Chondrocyte (in vitro differentiated cells): ENCODE results near the gene OR5C1. TPM values are rescaled to one million over a fixed set of nuclear protein-coding genes. Genes with fewer than 3 reads are reported as not detected.
"Not testable (repeated sequence)": the region's sequence is repeated elsewhere in the genome, so short reads cannot be mapped to it uniquely, and the experiment has no call there.

Experiments
- DNase-seq: peaks from one replicate; pipeline ENCODE4 v3.0.0; 2021; ENCODE audit warnings: mixed read lengths, low spot score
- H3K27ac Mint-ChIP-seq: one replicate; pipeline ENCODE4 v1.8.0; 2021; ENCODE audit warnings: mild to moderate bottlenecking, moderate library complexity, mixed read lengths; ENCODE audit not compliant: unreplicated experiment
- H3K27me3 Mint-ChIP-seq: 2 replicates; pipeline ENCODE4 v1.8.0; 2021; ENCODE audit warnings: low read depth, mixed read lengths
- H3K36me3 Mint-ChIP-seq: 2 replicates; pipeline ENCODE4 v1.8.0; 2021; ENCODE audit warnings: low read depth, mixed read lengths
- H3K4me1 Mint-ChIP-seq: 2 replicates; pipeline ENCODE4 v1.8.0; 2021; ENCODE audit warnings: low read depth, mild to moderate bottlenecking, mixed read lengths
- H3K4me3 Mint-ChIP-seq: one replicate; pipeline ENCODE4 v1.8.0; 2021; ENCODE audit warnings: mild to moderate bottlenecking, moderate library complexity, mixed read lengths; ENCODE audit not compliant: unreplicated experiment
- H3K9me3 Mint-ChIP-seq: 2 replicates; pipeline ENCODE4 v1.8.0; 2021; ENCODE audit warnings: low read depth, mixed read lengths
- CTCF ChIP-seq: fragments of 200-600 bp; sonication (generic); IDR thresholded peaks from 2 replicates; pipeline ENCODE4 v1.5.0; 2021; ENCODE audit warnings: antibody characterized with exemption, mild to moderate bottlenecking, moderate library complexity
- total RNA-seq: library from RNA; stranded (reverse); gene quantifications from 3 replicates; pipeline ENCODE4 v1.2.1, GENCODE V29; 2021

OR5C1 gene
- total RNA-seq, 1 donor from 2014 or later, result not detected

GRCh38 chr9:122822938-122823337, 34.2 kb downstream of the OR5C1 start:
- Mint-ChIP-seq H3K9me3 (no peaks in the 10 kb centered on the region), H3K27me3 (no peaks in the 10 kb centered on the region), H3K36me3 (peaks cover 16% of the 10 kb centered on the region), H3K27ac (no peak overlapping the region), H3K4me3 (no peak overlapping the region), H3K4me1 (peaks cover 39% of the 10 kb centered on the region)
- no peak for TF ChIP-seq CTCF
- DNase-seq, result no peak

- TF ChIP-seq CTCF, result no peak
- peak overlapping the region; percentile 98 for H3K27ac Mint-ChIP-seq
- H3K4me1 Mint-ChIP-seq, result peaks cover 26% of the 10 kb centered on the region
- DNase-seq, result no peak
- H3K27me3 Mint-ChIP-seq, result no peaks in the 10 kb centered on the region
- no peaks in the 10 kb centered on the region for H3K9me3 Mint-ChIP-seq
- H3K4me3 Mint-ChIP-seq, result peak overlapping the region; percentile 100
- peaks cover 6% of the 10 kb centered on the region for H3K36me3 Mint-ChIP-seq
Measured at GRCh38 chr9:122827761-122828093, 39.0 kb downstream of the OR5C1 start.

- DNase-seq, H3K9me3 Mint-ChIP-seq, H3K27me3 Mint-ChIP-seq, H3K36me3 Mint-ChIP-seq: not testable (repeated sequence)
- H3K27ac Mint-ChIP-seq, result peak overlapping the region; percentile 98
- H3K4me1 Mint-ChIP-seq, result peaks cover 26% of the 10 kb centered on the region
- H3K4me3 Mint-ChIP-seq, result peak overlapping the region; percentile 100
Measured at GRCh38 chr9:122828965-122829284, 40.2 kb downstream of the OR5C1 start.

GRCh38 chr9:122832194-122832593, 43.5 kb downstream of the OR5C1 start:
- Mint-ChIP-seq H3K27me3 (no peaks in the 10 kb centered on the region), H3K36me3 (peaks cover 2% of the 10 kb centered on the region), H3K4me3 (no peak overlapping the region), H3K27ac (peak overlapping the region; percentile 49), H3K9me3 (no peaks in the 10 kb centered on the region), H3K4me1 (peaks cover 6% of the 10 kb centered on the region)
- no peak for TF ChIP-seq CTCF
- DNase-seq, result no peak

- Mint-ChIP-seq H3K27me3 (no peaks in the 10 kb centered on the region), H3K9me3 (peaks cover 7% of the 10 kb centered on the region), H3K36me3 (no peaks in the 10 kb centered on the region), H3K4me3 (no peak overlapping the region), H3K27ac (peak overlapping the region; percentile 36), H3K4me1 (no peaks in the 10 kb centered on the region)
- TF ChIP-seq CTCF, result peak; percentile 17
- DNase-seq, result no peak
Measured at GRCh38 chr9:122835313-122835731, 46.6 kb downstream of the OR5C1 start.

GRCh38 chr9:122837266-122837850, 48.6 kb downstream of the OR5C1 start:
- Mint-ChIP-seq H3K36me3 (no peaks in the 10 kb centered on the region), H3K9me3 (peaks cover 7% of the 10 kb centered on the region), H3K4me1 (no peaks in the 10 kb centered on the region), H3K4me3 (no peak overlapping the region), H3K27me3 (no peaks in the 10 kb centered on the region), H3K27ac (no peak overlapping the region)
- no peak for DNase-seq
- no peak for TF ChIP-seq CTCF

- not testable (repeated sequence) for DNase-seq, H3K9me3 Mint-ChIP-seq, H3K4me3 Mint-ChIP-seq, H3K27ac Mint-ChIP-seq, H3K4me1 Mint-ChIP-seq, H3K27me3 Mint-ChIP-seq, H3K36me3 Mint-ChIP-seq
Measured at GRCh38 chr9:122838441-122838840, 49.7 kb downstream of the OR5C1 start.
